Stimulated activated CD8-positive, alpha-beta memory T cell treated with anti-CD3 and anti-CD28 coated beads, Interleukin-7, amount 100 ng/mL, for 1 hour (primary cell): Measurements from ENCODE around the gene WDR33.
"Not testable (repeated sequence)": the region's sequence is repeated elsewhere in the genome, so short reads cannot be mapped to it uniquely, and the experiment has no call there.

ENCODE experiments used
- DNase-seq, 2 donors: peaks; one replicate each; pipeline ENCODE4 v3.0.0-alpha.2; 2020; ENCODE audit warnings: low read depth in 2 of 2

Gene WDR33

DNA sequence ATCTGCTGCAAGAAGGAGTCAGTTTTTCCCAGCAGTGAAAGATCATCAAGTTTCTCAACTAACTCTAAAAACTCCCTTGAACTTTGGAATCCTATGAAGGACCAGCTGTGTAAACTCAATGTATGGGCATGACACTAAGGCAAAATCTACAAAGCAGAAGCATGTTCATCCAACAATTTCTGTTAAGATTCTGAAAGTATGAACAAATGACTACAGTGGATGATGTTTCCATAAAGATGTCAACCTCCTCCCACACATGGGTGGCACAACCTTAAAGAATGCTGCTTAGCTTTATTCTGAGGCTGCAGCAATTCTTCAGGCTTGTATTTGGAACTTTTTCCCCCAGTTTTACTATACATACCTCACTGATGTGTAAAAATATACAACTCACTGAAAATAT, 47.2 kb downstream of the WDR33 start:
- no peak for DNase-seq

DNA sequence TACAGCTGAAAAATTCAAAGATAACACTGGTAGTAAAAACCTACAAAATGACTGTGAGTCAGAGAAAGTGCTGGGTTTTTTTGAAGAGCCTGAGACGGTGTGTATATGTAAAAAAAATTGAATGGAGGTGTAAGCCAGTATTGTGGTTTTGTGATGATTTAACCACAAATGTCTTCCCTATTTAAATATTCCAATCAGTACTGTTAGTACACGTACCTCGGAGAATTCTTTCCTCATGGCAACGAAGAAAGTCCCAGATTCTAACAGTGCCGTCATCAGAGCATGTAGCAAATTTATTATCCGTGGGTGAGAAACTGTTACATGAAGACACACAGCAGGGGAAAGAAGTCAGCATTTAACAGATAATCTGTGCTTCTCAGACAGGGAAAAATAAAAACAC, 48.1 kb downstream of the WDR33 start:
- no peak for DNase-seq

DNA sequence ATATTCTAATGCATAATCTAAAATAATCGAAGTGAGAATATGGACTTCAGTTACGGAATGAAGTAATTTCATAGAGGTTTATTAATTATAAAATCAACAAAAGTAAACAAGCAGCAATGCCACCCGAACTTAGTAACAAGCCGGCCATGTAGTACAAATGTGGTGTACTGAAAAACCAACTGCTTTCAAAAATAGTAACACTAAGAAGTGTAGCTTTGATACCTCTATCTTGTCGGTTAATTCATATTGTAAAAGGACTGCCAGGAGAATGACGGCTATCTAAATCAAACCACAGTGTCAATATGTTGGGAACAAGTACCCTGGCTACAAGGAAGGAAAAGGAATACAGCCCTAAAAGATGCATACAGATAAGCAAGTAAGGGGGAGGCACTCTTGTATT, 48.5 kb downstream of the WDR33 start:
- DNase-seq: no peak

DNA sequence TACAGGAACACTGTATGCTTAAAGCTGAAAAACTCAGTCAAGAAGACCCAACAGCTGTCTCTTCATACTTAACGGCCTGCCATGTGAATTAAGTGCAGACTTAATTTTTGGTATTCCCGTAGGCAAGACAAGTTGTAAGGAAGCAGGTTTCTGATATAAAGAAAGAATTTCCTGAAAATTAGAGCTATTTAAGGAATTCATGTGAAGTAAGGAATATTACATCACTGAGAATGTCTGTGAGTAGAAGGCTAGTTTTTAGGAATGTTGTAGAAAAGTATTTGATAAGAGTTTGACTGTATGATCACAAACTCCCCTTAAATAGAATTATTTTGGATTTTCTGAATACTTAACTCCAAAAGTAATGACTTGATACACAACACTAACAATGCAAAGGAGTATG, 51.0 kb downstream of the WDR33 start:
- DNase-seq: no peak

DNA sequence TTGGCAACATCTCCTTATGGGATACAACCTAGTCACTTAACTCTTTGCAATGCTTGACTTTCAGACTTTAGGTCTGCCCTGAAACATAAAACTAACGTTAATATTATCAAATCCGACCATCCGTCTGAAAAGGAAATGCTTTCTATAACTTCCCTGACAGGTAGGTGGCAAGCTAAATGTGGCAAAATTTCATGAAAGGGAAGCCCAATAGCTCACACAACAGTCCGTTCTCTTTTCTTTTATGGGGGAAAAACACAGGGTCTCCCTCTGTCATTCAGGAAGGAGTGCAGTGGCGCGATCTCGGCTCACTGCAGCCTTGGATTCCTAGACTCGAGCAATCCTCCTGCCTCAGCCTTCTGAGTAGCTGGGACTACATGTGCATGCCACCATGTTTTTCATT, 56.8 kb downstream of the WDR33 start:
- DNase-seq: no peak

DNA sequence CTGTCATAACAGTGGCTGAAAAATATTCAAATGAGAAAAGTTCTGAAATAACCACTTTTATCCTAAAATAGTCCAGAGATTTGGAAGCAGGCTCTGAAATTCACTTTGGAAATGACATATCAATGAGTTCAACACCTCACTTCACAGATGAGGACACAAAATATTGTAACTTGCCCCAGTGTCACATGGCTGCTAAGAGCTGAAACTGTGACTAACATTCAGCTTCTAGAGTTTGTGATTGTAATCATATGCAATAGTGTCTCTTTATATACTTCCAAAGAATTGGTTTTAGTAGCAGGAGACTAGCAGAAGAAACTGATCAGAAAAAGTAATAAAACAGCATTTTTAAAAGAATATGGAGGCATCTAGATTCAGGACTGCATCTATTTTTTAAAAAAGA, 57.6 kb downstream of the WDR33 start:
- DNase-seq: no peak

DNA sequence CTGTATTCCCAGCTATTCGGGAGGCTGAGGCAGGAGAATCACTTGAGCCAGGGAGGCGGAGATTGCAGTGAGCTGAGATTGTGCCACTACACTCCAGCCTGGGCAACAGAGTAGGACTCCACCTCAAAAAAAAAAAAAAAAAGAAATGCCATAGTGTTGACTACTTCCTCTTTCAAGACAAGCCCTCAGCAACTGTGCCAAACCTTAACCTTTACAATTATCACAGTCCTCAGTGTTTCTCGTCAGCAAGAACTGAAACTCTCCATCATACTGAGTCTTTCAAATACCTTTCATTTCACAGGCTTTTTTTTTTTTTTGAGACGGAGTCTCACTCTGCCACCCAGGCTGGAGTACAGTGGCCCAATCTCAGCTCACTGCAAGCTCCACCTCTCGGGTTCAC, 61.4 kb downstream of the WDR33 start:
- not testable (repeated sequence) for DNase-seq

DNA sequence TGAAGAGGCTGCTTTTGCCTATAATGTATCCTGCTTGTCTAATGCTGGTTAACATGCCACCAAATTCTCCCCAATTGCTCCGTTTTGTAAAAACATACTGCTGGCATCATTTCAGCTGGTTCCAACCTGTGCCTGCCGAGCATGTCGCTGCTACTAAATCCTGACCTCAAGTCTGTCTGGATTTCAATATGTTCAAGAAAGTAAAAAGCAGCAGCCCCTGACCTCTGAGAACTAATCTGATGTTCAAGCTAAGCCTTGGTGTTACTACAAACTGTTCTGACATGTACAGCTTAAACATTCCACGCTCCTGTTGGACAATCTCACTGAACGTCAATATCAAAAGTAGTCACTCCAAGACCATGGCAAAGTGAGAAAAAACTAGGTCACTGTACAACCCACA, 63.4 kb downstream of the WDR33 start:
- no peak for DNase-seq

DNA sequence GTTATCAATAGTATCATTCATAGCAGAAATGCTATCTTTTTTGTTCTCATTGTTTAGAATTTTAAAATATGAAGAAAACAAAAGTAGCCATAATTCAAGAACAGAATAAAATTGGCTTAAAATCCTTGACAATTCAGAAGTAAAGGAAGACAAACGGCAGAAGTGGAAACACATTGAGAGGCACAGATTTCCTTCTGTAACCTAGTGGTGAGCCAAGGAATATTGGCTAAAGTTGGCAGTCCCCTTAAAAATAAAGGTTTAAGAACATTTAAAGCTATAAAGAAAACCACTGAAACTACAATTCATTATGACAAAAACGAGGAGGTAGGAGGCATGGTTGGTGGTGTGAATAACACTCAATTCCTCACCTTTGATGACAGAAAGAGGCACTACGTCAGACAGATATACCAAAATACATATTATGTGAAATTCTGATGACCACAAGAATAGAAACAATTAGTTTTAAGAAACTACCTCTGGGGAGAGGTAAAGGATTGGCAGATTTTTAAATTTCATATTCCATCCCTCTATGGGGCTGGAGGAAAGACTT, 67.4 kb downstream of the WDR33 start:
- no peak for DNase-seq

DNA sequence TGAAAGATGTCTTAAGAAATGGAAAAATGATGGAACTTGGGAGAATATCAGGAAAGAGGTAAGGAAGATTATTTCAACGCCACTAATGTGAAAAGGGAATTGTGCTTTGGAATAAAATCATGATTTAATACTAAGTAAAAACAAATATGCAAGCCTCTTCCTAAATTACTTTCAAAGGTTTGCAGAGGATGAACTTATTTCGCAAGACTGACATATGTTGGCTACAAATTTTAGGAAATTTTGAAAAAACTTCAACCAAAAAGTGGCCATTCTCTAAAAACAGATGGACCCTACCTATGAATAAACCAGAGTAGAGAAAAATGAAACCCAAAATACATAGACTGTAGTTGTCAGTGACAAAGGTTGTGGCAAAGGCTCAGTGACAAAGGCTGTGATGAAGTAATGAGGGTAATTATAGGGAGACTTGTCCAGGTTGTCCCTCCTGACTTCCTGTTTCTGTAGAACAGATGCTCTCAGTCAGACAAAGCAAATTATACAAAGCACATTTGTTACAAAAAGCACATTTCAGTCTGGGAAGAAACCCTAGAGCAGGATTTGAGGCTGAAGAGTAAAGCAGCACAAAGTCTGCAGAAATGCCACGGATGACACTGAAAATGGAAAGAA, 70.2 kb downstream of the WDR33 start:
- no peak for DNase-seq

DNA sequence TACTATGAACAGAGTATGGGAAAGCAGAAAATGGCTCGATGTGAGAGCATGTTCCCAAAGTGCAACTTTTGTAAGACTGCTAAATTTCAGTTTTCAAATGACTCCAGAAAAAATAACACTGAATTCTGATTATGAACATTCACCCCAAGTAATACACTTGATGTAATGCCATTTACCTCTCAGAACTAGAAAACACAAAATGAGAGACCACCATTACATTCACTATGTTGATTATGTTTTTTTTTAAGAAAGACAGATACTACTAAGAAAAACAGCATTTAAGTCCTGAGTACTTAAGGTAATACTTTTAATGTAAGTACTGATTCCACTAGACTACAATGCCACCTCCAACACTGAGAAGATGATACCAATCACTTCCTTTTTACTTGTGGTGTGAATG, 71.2 kb downstream of the WDR33 start:
- DNase-seq: no peak

DNA sequence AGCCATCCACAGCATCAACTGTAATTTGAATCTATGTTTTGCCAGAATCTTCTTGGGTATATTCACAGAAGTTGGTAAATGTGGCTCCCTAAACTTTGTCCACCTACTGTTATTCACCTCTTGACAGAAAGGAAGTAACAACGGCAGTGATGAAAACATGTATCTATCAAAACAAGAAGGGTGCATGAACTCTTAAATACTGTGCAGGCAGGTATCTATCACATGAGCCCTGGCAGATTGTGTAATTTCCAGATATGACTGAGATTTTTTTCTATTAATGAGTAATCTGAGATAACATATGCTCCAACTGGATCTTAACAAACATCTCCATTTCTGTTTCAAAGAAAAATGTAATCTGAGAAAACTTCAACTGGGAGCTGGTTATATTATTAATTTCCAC, 73.1 kb downstream of the WDR33 start:
- no peak for DNase-seq

DNA sequence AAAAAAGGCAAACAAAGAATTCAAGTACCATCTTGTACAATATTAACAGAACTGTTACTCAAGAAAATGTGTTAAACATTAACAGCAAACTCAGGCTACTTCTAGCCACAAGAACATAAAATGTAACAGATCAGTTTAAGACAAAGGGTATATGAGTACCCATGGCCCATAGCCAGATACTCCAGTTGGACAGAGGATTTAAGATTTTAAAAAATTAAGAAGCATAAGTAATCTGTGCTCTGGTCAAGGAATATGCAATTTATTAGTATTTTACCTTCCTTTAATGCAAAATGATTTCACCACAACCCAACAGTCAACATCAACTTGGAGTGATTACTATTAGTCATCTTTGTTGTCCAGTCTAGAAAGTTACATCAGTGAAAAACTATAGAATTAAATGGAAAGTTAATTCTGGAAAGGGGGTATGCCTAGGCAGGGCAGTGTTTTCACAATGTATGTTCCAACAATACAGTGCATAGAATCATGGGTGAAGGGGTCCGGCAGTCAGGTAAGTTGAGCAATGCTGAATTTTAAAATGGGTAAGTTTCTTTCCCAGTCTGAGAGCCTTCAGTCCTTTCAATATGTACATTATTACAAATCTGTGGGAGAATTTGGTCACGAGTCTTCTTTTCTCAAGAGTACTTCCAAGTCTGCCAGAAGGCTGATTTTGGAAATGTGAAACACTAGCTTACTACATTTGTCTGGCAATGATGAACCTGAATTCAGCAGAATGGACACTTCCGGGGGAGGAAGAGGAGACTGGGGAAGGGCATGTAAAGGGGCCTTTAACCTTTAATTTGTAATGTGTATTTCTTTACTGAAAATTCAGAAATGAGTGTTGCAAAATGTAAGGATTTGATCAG, 75.2 kb downstream of the WDR33 start:
- no peak for DNase-seq

DNA sequence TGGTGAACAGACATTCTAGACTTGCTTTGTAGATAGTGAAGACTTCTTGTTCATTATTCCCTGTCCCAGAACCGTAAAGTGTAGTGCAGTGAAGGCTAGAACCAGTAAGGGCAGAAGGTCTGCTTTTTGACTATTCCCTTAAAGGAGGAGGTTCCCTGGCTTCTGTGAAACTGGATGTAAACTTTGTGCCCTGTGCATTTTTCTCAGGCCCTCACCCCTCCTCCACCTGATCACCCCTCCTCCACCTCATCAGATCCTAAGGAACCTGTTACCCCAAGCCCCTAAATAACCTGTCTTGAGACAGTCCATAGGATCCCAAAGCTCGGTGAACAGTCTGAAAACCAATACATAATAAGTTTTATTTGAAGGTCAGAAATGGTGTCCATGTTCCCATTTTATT, 75.9 kb downstream of the WDR33 start:
- DNase-seq: no peak

DNA sequence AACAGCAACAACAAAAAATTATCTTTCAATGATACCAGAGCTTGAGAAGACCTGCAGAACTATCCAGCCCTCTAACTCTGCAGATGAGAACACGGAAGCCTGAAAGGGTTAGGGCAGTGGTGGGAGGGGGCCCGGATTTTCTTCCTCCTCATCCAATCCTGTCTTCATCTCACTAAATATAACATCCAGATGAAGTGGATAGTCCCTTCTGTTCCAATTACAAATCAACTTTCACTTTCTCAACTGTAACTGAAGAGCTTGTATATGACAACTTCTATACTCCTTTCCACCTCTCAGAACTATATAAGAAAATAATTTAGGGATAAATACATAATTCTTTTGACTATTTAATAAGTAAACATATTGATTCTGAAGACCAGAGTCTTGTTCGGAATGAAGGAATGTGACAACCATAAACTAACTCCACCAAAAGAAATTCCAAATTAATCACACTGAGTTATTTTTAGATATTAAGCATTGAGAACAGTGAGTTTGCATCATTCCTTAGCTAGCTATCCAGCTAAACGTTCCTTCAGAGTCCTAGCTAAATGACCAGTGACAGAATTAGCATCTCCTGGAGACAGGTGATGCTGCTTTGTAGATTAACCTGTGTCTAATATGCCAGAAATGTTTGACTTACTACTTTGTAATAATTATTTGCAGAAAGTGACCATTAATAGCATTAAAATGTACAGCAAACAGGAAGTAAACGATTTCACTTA, 77.0 kb downstream of the WDR33 start:
- DNase-seq: no peak

DNA sequence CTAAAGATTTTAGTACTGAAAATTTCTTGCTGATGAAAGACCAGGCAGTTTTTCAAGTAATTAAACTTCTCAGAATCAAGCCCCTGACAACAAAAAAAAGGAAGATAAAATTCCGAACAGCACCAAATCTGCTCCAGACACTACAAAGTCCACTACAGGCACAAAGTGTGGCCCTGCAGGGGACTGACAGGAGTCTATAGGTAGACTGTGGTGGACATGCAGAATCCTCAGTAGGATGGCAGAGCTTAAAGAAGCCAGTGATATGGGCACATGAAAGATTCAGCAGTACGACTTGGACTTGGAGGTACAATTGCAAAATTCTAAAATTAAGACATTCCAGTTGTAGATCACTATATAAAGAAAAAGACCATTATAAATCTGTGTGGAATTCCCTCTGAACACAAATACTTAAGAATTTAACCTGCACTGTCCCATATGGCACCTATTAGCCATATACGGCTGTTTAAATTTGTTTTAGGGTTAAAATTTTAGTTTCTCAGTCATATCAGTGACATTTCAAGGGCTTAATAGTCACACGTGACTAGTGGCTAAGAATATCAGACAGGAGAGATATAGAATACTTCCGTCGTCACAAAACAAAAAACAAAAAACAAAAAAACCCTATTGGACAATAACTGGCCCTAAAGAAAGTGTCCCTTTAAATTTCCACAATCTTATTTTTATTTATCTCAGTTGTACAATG, 77.7 kb downstream of the WDR33 start:
- DNase-seq: no peak

DNA sequence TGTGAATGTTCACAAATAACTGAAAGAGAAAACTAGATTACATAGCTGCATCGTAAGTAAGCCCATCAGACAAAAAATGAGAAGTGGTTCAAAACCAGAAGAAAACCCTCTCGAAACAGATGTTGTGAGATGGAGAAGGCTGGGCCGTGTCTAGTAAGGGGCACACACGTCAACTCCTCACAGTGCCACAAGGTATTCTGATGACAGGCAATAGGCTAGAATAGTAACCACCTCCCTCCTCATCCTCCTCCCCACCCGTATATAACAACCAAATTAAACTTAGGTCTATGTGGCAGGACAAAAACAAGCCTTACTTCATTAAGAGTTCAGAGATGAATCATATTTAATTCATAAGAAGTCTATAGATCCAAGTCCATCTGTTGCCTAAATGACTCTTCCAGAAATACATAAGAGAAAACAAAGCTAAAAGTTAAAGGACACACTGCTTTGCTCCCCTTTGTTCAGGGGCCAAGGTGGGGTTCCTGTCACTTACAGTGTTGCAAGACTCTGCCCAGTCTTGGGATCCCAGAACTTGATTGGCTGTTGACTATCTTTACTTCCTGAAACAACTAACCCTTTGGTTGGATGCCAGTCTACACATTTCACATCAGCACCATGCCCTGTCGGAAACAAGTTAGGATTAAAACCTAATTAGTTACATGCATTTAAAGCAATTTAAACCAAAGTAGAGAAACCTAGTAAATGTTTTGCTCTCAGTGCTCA, 84.7 kb downstream of the WDR33 start:
- no peak for DNase-seq

DNA sequence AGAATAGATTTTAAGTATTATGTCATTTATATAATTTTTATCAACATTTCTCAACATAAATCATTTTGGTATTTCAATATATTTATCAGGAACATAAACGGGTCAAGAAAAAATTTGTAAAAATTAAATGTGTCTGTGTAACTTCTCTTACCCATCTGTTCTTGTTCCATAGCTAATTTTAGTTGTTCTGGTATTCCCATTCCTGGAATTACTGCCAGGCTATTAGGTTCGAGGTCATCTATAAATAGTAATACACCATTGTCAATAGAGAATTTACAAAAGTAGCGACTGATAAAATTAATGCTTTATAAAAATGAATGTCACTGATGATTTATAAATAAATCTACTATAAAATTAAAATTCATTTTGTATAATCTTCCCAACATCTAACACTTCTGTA, 88.2 kb downstream of the WDR33 start:
- DNase-seq: no peak

DNA sequence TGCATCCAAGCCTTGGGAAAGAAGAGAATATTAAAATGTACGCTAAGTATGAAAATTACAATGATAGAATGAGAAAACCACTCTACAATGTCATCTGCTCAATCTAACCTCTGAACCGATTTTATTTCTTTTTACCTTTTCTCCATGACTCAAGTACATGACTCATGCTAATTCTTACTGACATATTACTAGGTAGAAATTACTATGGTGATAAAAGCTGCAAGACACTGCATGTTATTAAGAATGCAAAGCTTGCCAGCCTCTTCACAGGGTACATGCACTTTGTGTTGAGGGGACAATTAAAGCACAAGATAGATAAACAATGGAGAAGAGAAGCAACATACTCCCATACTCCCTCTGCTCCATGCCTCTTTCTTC, 89.0 kb downstream of the WDR33 start:
- DNase-seq: no peak

DNA sequence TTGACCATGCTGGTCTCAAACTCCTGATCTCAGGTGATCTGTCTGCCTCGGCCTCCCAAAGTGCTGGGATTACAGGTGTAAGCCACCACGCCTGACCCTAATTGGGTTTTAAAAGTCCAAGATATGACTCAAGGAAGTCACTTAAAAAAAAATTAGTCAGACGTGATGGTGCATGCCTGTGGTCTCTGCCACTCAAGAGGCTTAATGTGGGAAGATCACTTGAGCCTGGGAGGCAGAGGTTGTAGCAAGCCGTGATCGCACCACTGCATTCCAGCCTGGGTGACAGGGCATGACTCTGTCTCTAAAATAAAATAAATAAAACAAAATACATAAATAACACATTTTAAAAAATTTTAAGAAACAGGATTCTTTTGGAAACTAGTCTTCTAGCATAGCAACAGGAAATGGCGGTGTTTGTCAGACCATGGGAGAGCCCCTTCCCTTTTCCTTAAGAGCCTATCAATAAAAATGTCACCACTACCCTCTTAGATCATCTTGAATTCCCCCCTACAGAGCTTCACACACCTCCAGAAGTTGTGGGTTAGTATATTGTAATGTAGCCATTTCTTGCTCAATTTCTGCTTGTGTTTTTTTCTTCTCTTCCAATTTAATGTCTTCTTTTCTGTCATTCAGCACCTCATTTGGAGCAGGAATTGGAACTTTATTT, 89.5 kb downstream of the WDR33 start:
- no peak for DNase-seq
